Aorta (tissue), 5 donors: ENCODE measurements around the gene ZIC1. TPM values are rescaled to one million over a fixed set of nuclear protein-coding genes. Genes with fewer than 3 reads are reported as not detected.

ENCODE experiments used
- ATAC-seq: fragments of 200-7000 bp; cut with Tn5 transposase; one replicate; pipeline ENCODE4 v1.9.1; 2022; ENCODE audit warnings: moderate library complexity; ENCODE audit not compliant: low FRiP score
- DNase-seq, 2 donors: peaks; one replicate each; pipeline ENCODE4 v3.0.0-alpha.2; 2020
- H3K27ac ChIP-seq, 2 donors: one replicate each; pipeline ENCODE4 v1.5.1; 2013; ENCODE audit warnings: low read length in 2 of 2, mild to moderate bottlenecking in 2 of 2, moderate library complexity in 2 of 2, control low read depth in 1 of 2, inconsistent platforms in 1 of 2, low read depth in 1 of 2
- H3K27me3 ChIP-seq, 2 donors: one replicate each; pipeline ENCODE4 v1.6.1; 2013; ENCODE audit warnings: control low read depth in 1 of 2, low read length in 1 of 2, mild to moderate bottlenecking in 1 of 2, moderate library complexity in 1 of 2; ENCODE audit not compliant: insufficient read depth in 2 of 2, control insufficient read depth in 1 of 2
- H3K36me3 ChIP-seq, 2 donors: one replicate each; pipeline ENCODE4 v1.6.1; 2013; ENCODE audit warnings: control low read depth in 1 of 2, low read length in 1 of 2, mild to moderate bottlenecking in 1 of 2; ENCODE audit not compliant: insufficient read depth in 2 of 2, control insufficient read depth in 1 of 2
- H3K4me1 ChIP-seq, 2 donors: one replicate each; pipeline ENCODE4 v1.6.1; 2013; ENCODE audit warnings: low read length in 2 of 2, control low read depth in 1 of 2, mild to moderate bottlenecking in 1 of 2, moderate library complexity in 1 of 2; ENCODE audit not compliant: insufficient read depth in 2 of 2, control insufficient read depth in 1 of 2
- H3K4me3 ChIP-seq, 2 donors: one replicate each; pipeline ENCODE4 v1.5.1; 2013; ENCODE audit warnings: low read length in 2 of 2, control low read depth in 1 of 2, mild to moderate bottlenecking in 1 of 2
- H3K9me3 ChIP-seq: one replicate; pipeline ENCODE4 v1.6.1; 2013; ENCODE audit warnings: mild to moderate bottlenecking, low read length; ENCODE audit not compliant: control insufficient read depth
- WGBS, 2 donors: extraction: QIAGEN DNeasy Blood & Tissue Kit; methylation state at CpG; one replicate each; pipeline ENCODE4 v1.1.7; 2013; 5-methylcytosine and 5-hydroxymethylcytosine counted together
- intact Hi-C, 2 donors: fragments of 100-400 bp; cut with DNase I; formaldehyde crosslinking; loops; one replicate each; pipeline versions ENCODE4 v1.14.2 to v1.15.0; 2022
- polyA plus RNA-seq, 2 donors: library from polyadenylated mRNA; stranded (reverse); fragments of 200-250 nt; gene quantifications; one replicate each; pipeline ENCODE4 v1.2.3, GENCODE V29; 2013
- total RNA-seq, 2 donors: library from RNA; stranded (reverse); fragmentation: NEBNext Ultra II Directional; extraction: Animal tissue kit (Norgen Biotek cat#: 25700); gene quantifications; one replicate each; pipeline ENCODE4 v1.2.1, GENCODE V29; 2021
- donor health status: healthy with polysubstance abuse.
- donor health status: Bipolar disorder and iron deficiency.
- donor health status: DM: no; HTN: no; CAD: no.
- donor health status: DM: no; HTN: no; CAD: no.
- donor health status: DM: yes; HTN: yes; CAD: no.

ZIC1 gene
- total and polyA plus RNA-seq, 4 donors: 0.99 to 2.7 (median 2.0) TPM

DNA sequence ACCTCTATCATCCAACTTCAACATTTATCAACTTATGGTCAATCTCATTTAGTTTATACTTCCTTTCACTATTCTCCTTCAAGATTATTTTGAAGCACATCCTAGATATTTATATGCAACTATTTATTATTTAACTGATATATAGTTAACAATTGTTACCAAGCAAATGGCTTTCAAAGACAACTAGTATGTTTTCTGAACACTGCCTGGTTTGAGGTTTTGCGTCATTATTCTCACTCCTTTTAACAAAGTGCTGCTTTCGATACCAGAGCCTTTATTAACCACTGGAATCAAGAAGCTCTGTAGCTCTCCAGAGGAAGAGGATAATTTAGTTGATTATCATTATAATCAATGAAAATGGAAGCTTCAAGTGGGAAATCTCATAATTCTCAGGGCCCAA is 19.6 kb downstream of the ZIC1 start:
- intact Hi-C loops: no loop called here

DNA sequence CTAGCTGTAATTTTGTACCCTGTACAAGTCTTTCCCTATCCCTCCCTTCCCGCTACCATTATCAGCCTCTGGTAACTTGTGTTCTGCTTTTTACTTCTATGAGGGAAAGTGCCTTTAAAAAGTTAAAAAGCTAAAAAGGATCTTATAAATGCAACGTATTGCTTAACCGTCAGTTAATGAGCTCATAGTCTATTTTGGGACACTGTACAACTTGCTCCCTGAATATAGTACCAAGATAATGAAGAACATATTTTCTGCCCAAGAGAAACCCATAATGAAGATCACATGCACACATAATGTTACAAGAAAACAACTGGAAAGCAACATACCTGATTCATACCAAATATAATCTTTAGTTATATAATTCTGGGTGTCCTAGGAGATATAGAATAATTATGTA is 22.6 kb downstream of the ZIC1 start:
- intact Hi-C loops: no loop called here
- ATAC-seq: no peak
- Histone ChIP-seq H3K9me3 (no peaks in the 10 kb centered on the region), H3K27me3 (no peaks in the 10 kb centered on the region), H3K36me3 (no peaks in the 10 kb centered on the region), H3K4me1 (no peaks in the 10 kb centered on the region), H3K27ac (no peak overlapping the region), H3K4me3 (no peak overlapping the region)
- WGBS, 2 donors: 32 to 39% methylated on average over 3 of the region's 3 CpGs
- no peak for DNase-seq

More for the DNA sequence above, 19.6 kb downstream of the ZIC1 start:
- no peak for DNase-seq
- H3K4me3 ChIP-seq: no peak overlapping the region
- no peaks in the 10 kb centered on the region for H3K36me3 ChIP-seq
- H3K27me3 ChIP-seq: no peaks in the 10 kb centered on the region
- no peak overlapping the region for H3K27ac ChIP-seq
- 90 to 93% methylated on average over 2 of the region's 2 CpGs for WGBS, 2 donors
- ATAC-seq: no peak
- no peaks in the 10 kb centered on the region for H3K9me3 ChIP-seq
- no peaks in the 10 kb centered on the region for H3K4me1 ChIP-seq

DNA sequence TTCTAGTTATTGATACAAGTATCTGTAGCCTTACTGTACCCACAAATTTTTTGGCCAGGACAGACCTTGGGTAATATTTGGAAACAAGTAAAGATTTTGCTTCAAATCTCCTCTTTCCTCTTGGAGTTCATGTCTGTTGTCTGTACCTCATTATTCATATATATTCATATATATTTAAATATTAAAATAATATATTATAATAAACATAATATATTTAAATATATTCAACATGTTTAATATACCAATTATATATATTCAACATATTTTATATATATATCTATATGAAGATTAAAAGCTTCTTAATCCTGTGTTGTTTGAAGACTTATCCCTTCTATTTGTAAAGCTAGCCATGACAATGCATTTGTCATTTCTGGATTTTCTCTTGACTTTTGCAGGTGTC is 38.1 kb downstream of the ZIC1 start:
- intact Hi-C loops: no loop called here
- Histone ChIP-seq H3K36me3 (no peaks in the 10 kb centered on the region), H3K4me1 (no peaks in the 10 kb centered on the region), H3K27me3 (peaks cover 0 to 1% of the 10 kb centered on the region in 2 donors), H3K9me3 (no peaks in the 10 kb centered on the region), H3K27ac (no peak overlapping the region), H3K4me3 (no peak overlapping the region)
- DNase-seq (no peak), ATAC-seq (no peak)

DNA sequence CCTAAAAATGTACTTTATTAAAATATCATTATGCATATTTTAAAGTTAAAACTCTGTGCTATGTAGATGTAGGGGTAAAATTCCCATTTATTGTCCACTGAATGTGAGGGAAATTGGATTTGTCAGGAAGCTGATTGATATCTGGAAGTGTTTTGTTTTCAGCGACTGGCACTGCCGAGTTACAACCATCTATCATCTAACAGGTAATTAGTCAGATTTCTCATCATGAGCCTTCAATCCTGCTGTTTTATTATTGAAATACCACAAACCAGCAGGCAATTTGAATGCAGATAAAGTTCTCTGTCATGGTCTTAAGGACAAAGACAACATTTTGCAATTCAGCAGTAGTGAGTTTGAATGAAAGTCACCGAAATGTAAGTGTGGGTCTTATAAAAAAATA is 40.5 kb downstream of the ZIC1 start:
- no peaks in the 10 kb centered on the region for H3K36me3 ChIP-seq
- intact Hi-C loops: loop anchor here in 1 of 2 donors (10.0 kb wide), 1 partner anchor 1465 kb away; no protein-coding TSS in a partner anchor
- ATAC-seq (no peak), DNase-seq (no peak)
- H3K4me3 ChIP-seq: no peak overlapping the region
- no peaks in the 10 kb centered on the region for H3K4me1 ChIP-seq
- H3K27me3 ChIP-seq: peaks cover 0 to 1% of the 10 kb centered on the region in 2 donors
- H3K9me3 ChIP-seq: no peaks in the 10 kb centered on the region
- H3K27ac ChIP-seq: no peak overlapping the region
- WGBS, 2 donors: 14 to 16% methylated on average over 3 of the region's 3 CpGs

DNA sequence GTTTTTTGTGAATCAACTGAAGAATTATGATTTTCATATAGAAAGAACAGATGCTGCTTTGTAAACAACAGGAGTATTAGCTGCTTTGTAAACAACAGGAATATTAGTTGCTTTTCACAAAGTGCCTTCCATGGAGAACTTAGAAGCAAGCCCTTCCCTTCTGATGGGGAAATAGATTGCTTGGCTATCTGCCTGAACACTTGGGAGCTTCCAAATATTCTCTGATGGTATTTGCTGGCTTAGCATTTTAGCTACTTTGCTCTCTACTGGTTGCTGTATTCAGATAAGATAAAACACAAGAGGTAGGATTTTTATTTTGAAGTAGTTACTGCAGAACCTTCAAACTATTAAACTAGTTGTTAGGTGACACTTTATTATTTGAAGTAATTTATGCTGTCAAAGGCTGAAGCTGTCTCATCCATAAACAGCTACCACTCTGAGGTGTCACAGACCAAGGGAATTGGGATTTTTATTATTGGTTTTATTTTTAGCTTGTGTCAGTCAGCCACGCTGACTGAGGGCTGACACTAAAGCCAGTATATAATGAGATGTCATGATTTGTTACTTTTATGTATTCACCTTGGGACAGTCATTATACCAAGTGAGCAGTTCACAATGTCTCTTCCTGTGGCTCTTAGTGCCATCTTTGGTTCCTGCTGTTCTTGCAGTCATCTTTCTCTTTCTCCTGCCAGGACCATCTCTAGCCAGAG is 50.0 kb downstream of the ZIC1 start:
- ATAC-seq (no peak), DNase-seq (no peak)
- H3K36me3 ChIP-seq: no peaks in the 10 kb centered on the region
- 53 to 56% methylated on average over 1 of the region's 1 CpG for WGBS, 2 donors
- no peak overlapping the region for H3K27ac ChIP-seq
- H3K4me3 ChIP-seq: no peak overlapping the region
- H3K4me1 ChIP-seq: no peaks in the 10 kb centered on the region
- H3K27me3 ChIP-seq: no peaks in the 10 kb centered on the region
- H3K9me3 ChIP-seq: no peaks in the 10 kb centered on the region
- intact Hi-C loops: loop anchor here in 1 of 2 donors (10.0 kb wide), 1 partner anchor 1456 kb away; no protein-coding TSS in a partner anchor

DNA sequence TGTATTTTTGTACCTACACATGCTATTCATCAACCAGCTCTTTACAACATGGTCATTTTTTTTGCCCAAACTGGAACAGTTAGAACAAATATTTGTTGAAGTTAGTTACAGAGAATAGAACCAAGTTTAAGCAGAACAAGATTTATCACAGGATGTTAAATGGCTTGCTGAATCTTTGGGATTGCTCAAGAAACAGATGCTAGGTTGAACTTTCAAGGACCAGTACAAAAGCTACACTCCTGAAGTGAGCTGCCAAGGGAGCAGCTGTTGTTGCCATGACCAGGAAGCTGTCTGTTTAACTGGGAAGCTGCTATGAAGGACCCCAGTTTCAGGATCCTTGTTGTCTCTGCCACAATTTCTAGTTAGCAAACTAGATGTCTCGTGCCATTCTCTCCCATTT is 53.7 kb downstream of the ZIC1 start:
- Histone ChIP-seq H3K9me3 (no peaks in the 10 kb centered on the region), H3K27me3 (no peaks in the 10 kb centered on the region), H3K4me1 (no peaks in the 10 kb centered on the region), H3K36me3 (no peaks in the 10 kb centered on the region), H3K27ac (no peak overlapping the region), H3K4me3 (no peak overlapping the region)
- intact Hi-C loops: no loop called here
- WGBS, 2 donors: 52 to 67% methylated on average over 1 of the region's 1 CpG
- ATAC-seq (no peak), DNase-seq (no peak)

Other genes starting within 250 kb of the ZIC1 start
- gene ZIC4, start 2.8 kb upstream of the ZIC1 start, total RNA-seq: under 1 TPM; 0.09 to 0.49 TPM
- 1 to 10 TPM in 1 of 2 donors, under 1 TPM in 1; 0.25 to 1.4 TPM for gene ZIC4, start 2.8 kb upstream of the ZIC1 start, polyA plus RNA-seq